Central memory CD4-positive, alpha-beta T cell (primary cell): ENCODE data around the gene ASTN1.

Experiments used
- DNase-seq: peaks from one replicate; pipeline ENCODE4 v3.0.0; 2022

ASTN1 gene

DNA sequence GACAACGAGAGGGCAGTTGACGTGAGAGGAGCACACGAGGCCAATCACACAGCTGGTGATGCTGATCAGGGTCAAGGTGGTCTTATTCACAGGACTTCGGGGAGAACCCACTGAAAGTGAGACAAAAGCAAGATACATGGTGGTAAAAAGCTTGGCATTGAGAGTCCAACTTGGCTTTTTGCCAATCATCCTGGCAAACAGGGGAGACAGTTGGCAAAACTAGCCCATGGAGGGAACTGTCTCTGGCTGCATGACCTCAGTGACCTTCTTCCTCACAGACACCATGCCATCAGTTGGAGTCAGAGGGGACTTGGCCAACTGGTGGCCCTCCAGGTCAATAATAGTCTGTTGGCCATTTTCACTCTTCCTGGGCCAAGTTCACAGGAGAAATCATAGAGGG lies 139.9 kb downstream of the ASTN1 start:
- DNase-seq, result no peak

DNA sequence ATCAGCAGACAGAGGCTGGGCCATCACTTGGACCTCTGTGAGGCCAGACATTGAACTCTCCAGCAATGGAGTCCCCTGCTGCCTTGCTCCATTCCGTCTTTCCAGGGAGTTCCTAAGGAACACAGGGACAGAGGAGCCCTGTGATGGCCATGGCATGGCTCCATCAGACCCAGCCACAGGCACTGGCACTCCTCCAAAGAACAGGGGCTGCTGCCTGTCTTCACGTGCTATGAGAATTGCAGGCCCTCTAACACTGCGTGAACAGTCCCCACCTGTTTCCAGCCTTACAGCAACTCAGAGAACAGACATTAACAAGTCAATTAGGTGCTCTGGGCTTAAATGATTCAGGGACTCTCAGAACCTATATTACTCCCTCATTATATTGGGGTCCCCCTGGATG lies 140.8 kb downstream of the ASTN1 start:
- DNase-seq, result no peak

DNA sequence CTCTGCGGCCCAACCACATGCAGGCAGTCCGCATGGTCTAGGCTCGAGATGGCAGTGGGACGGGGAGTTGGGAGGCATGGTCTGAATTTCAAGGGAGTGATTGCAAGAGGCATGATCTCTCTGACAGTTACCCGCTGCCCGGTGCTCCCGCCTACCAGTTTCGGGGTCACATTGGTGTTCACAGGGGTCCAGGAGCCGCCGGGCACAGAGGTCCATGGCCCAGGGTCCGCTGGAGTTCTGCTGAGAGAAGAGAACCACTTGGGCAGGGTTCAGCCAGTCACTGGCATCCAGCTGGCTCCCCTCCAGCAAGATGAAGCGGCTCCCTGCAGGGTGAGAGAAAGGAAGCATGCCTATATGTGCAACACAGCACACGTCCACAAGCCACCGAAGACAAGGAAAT lies 141.3 kb downstream of the ASTN1 start:
- DNase-seq, result no peak

DNA sequence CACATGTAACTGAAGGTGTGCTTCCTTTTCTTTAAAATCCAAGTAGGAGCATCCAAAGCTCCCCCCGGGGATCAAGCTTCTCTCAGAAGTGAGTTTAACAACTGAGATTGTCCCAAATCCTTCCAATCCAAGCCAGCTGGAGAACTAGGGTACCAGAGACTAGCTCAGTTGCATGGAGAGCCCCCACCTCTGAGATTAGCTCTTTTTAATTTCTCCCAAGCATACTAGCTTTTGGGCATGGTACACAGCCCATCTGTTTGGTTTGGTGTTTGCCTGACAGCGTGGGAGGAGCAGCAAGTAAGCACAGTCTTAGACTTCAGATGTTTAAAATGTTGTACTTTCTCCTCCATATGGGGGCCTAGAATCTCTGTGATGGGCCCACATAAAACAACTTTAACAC lies 142.8 kb downstream of the ASTN1 start:
- DNase-seq, result no peak

DNA sequence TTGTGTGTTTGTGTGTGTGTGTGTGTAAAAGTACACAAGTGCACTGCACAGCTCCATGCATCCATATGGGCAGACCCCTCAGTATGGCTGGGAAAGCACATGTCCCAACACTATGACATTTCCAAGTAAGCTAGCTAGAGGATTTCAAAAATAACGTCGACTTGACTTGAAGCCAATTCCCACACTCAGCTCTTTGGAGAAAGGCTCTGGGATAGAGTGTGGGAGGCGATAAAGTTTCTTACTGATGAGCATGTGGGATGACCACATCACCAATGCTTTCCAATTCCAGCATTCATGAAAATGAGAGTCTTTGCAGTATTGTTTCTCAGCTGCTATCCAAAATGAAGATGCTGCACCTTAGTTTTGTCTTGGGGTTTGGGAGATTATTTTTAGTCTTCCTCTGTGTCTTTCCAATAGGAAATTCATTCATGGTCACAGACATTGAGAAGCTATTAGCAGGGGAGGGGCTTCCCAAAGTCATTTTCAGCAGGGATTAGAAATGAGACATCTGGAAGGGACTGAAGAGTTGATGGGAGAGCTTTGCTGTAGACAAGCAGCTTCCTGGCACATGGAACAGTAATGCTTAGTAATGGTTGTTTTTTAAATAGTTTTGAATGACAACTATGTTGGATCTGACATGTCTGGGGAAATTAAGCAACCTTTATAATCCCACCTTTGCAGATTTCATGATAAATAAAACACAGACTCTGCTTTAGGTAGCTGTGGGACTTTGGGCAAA lies 143.5 kb downstream of the ASTN1 start:
- DNase-seq, result no peak

DNA sequence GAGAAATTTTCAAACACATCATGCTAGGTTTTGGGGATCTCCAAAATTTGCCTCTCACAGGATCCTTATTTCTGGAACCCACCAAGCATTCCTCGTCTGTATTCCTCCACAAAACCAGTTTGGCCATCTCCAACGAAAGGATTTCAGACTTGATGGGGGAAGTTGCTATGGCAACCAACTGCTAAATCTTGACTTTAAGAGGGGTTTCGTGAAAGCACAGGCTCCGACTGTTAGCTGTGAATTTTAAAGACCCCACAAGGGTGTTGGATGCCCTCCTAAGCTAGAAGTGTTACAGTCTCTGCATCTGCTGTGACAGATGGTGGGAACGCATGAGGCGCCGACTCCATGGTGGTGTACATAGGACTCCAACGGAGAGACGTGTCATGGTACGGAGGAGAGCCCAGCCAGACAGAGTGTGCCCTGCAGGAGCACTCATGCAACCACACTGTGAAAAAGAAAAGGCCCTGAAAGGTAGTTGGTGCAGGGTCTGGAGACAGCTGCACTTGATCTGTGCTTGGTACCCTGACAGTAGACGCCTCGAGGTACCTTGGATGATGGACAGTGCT lies 147.1 kb downstream of the ASTN1 start:
- no peak for DNase-seq

DNA sequence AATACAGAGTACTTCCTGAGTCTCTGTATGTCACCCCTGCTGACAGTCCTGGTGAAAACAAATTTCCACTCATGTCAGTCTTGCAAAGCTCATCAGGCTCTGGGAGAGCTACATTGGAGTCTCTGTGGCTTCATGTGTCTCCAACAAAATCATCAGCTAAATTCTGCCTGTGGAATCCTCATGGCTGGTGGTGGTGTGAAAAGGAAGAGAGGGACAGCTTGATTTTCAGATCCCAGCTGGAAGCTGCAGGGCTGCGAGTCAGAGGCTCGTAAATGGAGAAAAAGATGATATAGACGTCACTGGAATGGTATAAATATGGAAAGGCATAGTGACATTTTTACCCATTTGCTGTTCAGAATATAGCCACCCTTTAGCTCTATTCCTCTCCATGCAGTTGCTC lies 150.2 kb downstream of the ASTN1 start:
- DNase-seq, result no peak

DNA sequence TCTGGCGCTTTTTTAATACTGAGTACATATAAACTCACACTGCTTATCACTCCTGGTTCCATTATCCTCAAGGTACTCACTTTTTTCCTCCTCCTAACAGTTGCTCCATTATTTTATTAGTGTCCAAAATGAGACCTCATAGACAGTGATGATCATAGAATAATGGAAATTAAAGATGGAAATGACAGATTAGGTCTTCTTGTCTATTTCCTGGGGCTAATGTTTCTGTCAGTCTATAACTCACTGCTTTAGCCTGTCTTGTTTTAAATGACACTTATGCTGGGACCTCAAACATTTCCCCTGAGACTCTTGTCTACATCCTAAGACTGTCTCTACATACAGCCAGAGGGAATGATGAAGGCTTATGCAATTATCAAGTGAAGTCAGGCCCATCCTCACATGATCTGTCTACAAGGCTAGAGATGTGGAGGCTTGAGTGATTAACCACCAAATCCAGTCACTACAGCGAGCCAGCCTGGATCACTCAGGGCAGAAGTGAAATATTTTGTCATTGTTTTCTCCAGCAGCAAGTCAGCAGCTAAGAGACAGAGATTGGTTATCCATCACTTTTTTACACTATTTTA lies 152.1 kb downstream of the ASTN1 start:
- no peak for DNase-seq

DNA sequence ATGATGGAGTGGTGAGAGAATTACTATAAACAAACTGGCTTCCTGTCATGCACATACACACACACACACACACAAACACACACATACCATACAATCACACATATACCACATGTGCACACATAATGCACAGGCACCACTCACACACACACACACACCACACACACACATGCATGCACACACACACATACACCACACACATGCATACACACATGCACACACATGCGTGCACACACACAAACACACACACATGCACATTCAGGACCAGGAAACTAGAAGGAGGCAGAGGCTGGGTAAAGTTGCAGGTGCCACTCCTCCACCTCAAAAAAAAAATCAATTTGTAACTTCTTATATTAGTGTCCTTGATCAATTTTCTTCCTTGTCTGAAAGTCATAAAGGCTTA lies 153.0 kb downstream of the ASTN1 start:
- no peak for DNase-seq

DNA sequence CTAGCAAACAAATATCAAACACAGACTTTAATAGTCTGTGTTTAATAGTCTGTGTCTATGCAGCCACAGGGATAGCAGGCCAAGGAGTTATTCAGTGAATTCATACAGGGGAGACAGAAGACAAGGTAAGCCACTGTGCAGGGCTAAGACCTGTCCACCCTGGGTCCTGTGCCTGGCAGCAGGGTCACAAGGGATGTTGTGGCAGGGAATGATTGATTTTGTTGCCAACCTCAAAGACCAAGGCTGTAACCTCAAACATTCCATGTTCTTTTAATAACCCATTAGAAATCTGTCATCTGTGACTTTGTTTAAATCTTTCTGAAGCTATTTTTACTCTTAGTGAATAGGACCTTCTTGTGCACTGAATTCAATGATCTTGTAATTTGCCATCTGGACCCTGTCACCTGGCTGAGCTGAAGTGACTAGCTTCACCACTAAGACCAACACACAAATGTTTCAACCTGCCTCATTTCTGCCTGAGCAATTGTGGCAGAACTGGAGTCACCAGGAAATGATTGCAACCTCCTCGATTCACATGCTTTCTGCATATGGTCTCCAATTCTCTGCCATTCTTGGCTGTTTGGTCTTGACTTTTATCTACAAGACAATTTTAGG lies 154.2 kb downstream of the ASTN1 start:
- DNase-seq, result no peak

DNA sequence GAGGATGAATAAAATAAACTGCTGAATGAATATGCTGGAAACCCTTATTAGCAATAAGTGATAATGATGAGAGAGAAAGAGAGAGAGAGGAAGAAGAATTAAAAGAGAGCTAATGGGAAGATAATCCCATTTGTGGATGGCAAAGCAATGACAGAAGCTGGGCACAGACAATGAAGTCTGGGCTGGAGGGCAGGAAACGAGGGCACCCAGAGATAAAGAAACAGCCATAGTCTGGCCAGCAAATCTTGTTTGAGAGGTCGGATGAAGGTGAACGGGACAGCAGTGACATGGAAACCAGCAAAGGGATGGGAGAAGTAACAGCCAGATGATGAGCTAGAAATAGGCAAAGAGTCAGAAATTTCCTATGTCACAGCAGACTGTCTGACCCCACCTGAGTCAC lies 155.9 kb downstream of the ASTN1 start:
- DNase-seq, result no peak

DNA sequence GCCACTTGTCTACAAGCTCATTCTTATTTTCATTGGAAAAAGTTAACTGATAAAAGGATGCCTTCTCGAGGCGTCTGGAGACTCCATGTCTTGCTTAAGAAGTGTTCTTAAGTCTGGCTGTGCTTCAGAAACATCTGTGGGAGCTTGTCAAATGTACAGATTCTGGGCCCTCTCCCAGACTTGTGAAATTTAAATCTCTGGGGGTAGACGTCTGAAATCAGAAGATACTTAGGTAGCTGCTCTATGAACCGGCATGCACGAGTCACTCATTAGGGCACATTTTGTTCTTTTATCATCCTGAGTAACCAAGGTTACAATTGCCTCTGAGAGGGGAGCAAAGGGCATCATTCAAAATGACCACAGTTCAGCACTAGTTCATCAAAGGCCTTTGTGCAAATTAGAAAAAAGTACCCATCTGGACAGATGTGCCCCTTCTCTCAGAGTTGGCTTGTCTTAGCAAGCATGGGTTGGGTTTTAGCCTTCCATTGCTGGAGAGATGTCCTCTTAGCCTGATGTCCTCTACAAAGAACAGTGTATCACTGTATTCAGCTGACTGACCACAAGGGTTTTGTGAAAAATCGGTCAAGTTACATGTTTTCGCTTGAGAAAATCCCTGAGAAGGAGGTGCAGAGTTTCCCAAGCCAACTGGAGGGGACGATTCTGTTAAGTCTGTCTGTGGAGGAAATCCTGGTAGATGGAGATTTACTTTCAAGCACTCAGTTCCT lies 156.9 kb downstream of the ASTN1 start:
- no peak for DNase-seq

DNA sequence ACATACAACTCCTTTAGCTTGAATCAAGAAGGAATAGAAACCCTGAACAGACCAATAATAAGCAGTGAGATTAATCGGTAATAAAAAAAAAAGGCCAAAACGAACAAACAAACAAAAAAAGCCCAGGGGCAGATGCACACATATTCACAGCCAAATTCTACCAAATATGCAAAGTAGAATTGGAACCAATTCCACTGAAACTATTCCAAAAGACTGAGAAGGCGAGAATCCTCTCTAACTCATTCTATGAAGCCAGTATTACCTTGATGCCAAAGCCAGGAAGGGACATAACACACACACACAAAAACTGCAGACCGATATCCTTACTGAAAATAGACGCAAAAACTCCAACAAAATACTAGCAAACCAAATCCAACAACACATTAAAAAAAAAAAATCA lies 161.6 kb downstream of the ASTN1 start:
- DNase-seq, result no peak

DNA sequence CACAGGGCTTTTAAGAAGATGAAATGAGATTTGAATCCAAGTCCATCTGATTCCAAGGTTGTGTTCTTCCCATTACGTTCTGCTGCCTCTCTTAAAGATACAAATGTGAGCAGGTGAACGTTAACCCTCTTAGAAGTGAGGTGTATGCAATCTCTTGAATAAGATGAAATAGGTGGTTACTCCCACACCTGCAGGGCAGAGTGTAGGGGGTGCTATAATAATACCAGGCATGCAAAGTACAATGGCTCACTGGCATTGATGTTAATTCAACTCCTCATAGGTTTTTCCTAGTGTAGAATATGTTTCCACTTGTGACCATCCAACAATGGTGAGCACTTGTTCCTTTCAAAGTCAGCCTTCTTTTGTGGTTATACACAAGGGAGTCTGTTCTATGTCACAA lies 163.0 kb downstream of the ASTN1 start:
- no peak for DNase-seq

DNA sequence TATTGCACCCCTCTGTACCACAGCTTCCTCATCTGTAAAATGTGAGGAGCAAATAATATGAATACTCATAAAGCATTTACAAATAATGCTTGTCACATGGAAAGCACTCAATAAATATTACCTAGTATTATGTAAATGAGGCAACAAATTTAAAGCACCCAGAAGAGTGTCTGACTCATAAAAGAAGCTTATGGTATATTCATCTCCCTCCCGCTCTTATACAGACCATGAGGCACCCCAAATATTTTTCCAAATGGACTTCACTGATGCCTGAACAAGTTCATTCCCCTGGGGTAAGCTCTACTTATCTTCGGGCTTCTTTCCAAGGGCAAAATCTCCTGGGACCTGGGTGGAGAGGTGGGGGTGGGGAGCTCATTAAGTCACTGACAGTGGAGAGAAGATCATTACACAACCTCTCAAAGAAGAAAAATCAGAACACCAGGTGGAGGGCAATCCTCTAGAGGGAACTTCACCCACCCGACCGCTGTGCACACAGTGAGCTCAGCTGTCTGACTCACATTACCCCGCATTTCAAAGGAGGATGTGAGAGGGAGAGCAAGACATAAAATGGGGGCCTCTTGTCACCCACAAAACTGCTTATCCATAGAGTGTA lies 166.2 kb downstream of the ASTN1 start:
- DNase-seq, result no peak

DNA sequence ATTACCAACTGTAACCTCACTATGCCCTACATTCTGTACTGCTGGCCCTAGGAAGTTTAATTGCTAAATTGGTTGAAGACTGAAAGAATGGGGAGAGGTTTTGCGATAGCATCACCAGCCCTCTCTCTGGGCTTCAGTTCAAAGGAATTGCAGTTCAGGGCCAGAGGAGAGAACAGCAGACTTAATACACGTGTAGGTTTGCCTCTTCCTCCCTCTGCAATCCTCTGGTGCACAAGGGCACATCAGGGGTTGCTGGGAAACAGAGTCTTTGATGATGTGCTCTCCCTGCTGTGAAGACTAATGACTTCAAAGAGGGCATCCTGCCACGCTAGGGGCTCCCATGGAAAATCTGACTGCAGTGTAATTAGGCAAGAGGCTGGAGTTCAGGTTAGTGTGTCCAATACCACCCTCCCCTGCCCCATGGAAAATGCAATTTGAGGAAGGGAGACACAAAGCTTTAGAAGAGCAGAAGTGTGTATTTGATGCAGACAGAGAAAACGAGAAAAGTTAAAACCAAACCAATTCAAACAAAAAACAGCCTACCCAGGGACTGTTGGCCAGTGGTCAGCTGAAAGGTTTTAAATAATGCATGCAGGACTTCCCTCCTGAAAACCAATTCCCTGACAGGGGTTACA lies 167.9 kb downstream of the ASTN1 start:
- no peak for DNase-seq

DNA sequence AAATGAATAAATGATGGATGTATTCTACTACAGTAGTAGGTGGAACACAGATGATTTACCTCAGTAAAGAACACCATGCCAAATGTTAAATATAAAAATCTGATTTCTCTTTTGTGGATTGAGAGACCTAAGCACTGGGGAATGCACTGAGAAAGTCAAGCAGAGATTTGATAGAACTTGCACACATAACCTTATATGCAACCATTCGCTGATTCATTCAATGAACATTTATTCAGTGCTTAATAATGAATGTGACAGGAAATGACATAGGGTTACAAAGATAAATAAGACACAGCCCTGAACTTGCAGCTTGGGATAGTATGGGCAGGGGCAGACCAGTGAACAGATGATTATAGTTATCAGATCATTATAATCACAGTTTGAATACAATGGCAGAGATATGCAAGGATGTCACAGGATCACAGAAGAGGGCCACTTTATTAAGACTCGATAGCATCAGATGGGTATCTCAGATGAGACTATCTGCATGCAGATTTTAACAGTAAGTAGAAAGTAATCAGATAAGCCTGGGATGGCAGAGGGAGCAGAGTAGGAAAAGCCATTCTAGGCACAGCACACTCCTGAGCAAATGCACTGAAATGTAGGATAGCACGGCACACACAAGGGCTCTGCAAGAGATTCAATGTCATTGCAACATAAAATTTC lies 169.4 kb downstream of the ASTN1 start:
- no peak for DNase-seq

DNA sequence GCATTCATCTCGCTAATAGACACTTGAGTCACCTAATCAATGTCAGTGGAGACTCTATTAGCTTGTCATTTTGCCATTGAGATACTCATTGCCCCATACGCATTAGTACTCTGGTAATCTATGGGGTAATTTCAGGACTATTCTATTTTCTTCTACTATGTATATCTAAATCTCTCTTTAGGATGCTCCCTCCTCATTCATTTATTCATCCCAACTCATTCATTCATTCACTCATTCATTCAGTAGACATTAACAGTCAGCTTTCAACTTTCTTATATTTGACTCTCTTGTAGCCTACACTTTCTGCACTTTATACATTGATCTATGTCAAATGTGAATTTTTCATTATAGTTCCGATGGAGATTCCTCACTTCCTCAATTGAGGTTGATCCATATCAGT lies 170.9 kb downstream of the ASTN1 start:
- no peak for DNase-seq

DNA sequence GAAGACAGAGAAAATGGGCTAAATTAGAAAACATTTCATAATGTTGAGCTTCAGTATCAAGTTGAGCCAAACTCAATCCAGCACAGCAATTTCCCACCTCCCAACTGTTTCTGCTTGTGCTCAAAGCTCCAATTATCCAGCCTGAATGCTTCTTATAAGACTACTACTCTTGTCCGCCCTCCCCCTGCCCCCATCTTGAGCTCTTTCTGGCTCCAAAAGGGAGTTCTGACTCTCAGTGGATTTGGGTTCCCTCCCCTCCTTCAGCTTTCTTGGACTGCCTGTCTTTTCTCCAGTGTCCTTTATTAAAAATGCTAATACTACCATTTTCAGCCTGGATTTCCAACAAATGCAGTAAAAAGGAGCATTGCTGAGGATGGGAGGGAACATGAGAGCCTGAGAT lies 174.8 kb downstream of the ASTN1 start:
- DNase-seq, result no peak

DNA sequence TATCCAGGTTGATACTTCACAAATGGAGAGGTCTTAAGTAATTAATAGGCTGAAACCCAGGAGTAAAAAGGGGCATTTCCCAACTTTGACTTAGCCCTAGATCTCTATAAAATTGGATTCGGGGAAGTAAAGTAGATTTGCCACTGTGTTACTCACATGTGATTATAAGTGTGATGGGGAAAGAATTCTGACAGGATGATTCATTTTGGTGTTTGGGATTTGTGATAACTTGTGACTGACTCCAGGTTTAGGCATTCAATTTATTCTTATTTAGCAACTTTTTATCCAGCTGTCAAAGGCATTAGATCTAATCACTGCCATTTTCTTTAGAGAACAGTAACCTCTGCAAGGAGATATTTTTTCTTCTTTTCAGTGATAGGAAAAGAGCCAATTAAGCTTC lies 175.5 kb downstream of the ASTN1 start:
- no peak for DNase-seq

DNA sequence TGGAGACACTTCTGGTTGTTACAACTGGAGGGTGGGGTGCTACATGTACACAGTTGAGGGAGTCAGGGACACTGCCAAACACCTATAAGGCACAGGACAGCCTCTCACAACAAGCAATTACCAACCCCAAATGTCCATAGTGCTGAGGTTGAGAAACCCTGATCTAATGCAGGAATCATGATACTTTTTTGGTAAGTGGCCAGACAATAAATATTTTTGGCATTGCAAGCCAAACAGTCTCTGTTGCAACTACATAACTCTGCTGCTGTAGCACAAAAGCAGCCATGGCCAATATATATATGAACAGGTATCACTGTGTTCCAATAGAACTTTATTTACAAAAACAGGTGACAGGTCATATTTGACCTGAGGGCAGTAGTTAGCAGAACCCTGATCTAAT lies 177.5 kb downstream of the ASTN1 start:
- DNase-seq, result no peak

DNA sequence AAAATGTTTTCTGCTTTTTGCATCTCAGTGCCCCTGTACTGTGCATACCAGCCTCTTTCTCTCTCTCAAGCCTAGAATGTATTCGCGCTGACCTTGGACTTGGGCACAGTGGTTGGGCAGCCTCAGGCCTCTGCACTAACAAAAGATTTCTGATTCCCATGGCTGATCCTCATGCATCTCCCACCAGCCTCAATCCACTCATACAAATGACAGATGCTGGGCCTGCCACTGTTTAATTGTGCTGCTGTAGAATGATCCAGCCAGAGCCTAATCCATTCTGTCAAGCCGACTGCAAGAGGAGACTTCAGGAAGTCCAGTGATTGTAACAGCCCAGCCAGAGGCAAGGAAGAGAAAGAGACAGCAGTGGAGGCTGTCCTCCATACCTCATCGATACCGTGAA lies 180.8 kb downstream of the ASTN1 start:
- no peak for DNase-seq
